ENCODE data around the gene CCDC63. TPM values are rescaled to one million over a fixed set of nuclear protein-coding genes. Genes with fewer than 3 reads are reported as not detected.
"Not testable (repeated sequence)": the region's sequence is repeated elsewhere in the genome, so short reads cannot be mapped to it uniquely, and the experiment has no call there.

The CCDC63 gene
- polyA plus RNA-seq, 4 donors = 0.08 TPM; not detected in 3

DNA sequence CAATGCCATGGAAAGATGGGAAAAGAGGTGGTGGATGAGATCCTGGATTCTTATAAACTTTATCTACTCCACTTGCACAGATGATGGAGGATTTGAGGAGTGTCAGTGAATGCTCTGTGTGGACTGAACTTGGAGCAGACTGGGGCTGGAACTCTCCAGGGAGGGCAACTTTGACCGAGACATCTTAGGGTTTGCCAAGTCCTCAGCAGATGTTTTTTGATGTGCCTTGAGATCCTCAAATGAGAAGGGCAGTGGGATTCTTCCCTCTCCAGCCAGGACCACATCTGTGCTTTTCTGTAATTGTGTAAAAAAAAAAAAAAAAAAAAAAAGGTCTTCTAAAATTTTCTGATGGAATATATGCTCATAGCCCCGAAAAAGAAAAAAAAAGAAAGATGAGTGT, 96.6 kb downstream of the CCDC63 start:
- no peak for DNase-seq (ENCODE audit: low read depth in 4 of 4, low spot score in 3 of 4)

DNA sequence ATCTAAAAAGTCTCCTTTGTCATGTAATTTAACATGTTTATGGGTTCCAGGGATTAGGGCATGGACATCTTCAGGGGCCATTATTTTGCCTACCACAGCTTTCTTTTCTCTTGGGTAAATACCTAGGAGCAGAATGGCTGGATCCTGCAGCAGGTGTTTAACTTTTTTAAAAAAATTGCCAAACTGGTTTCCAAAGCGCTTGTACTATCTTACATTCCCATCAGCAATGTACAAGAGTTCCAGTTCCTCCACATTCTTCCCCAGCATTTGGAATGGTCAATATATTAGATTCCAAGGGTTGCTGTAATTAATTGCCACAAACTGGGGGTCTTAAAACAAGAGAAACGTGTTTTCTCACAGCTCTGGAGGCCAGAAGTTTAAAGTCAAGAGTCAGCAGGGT, 101.3 kb downstream of the CCDC63 start:
- DNase-seq (ENCODE audit: low read depth in 4 of 4, low spot score in 3 of 4) = no peak

DNA sequence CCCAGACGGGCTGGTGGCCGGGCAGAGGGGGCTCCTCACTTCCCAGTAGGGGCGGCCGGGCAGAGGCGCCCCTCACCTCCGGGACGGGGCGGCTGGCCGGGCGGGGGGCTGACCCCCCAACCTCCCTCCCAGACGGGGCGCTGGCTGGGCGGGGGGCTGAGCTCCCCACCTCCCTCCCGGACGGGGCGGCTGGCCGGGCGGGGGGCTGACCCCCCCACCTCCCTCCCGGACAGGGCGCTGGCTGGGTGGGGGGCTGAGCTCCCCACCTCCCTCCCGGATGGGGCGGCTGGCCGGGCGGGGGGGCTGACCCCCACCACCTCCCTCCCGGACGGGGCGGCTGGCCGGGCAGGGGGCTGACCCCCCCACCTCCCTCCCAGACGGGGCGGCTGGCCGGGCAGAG, 103.7 kb downstream of the CCDC63 start:
- DNase-seq (ENCODE audit: low read depth in 4 of 4, low spot score in 3 of 4) = not testable (repeated sequence)

DNA sequence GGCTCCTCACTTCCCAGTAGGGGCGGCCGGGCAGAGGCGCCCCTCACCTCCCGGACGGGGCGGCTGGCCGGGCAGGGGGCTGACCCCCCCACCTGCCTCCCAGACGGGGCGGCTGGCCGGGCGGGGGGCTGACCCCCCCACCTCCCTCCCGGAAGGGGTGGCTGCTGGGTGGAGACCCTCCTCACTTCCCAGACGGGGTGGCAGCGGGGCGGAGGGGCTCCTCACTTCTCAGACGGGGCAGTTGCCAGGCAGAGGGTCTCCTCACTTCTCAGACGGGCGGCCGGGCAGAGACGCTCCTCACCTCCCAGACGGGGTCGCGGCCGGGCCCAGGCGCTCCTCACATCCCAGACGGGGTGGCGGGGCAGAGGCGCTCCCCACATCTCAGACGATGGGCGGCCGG, 104.1 kb downstream of the CCDC63 start:
- not testable (repeated sequence) for DNase-seq (ENCODE audit: low read depth in 4 of 4, low spot score in 3 of 4)

Other genes with a start within 250 kb of the CCDC63 start
- gene TCTN1, start 232.9 kb upstream of the CCDC63 start, polyA plus RNA-seq (ENCODE audit: insufficient read length in 4 of 4) = 100 to 1,000 TPM in 2 of 4 donors, 10 to 100 TPM in 2; 78.3 to 107 (median 94.1) TPM
- 10 to 100 TPM in 2 of 4 donors, 1 to 10 TPM in 2; 9.1 to 11.2 (median 10.2) TPM for gene HVCN1, start 157.9 kb upstream of the CCDC63 start, polyA plus RNA-seq (ENCODE audit: insufficient read length in 4 of 4)
- gene PPP1CC, start 104.1 kb upstream of the CCDC63 start, polyA plus RNA-seq (ENCODE audit: insufficient read length in 4 of 4) = 100 to 1,000 TPM; 165 to 212 (median 208) TPM
- not detected for gene MYL2, start 73.6 kb downstream of the CCDC63 start, polyA plus RNA-seq (ENCODE audit: insufficient read length in 4 of 4)
- 10 to 100 TPM in 1 of 4 donors, 1 to 10 TPM in 3; 8.4 to 10.1 (median 8.5) TPM for gene CUX2, start 187.2 kb downstream of the CCDC63 start, polyA plus RNA-seq (ENCODE audit: insufficient read length in 4 of 4)

Measured in right renal pelvis (tissue), 4 donors.